HepG2 (cell line): ENCODE results near the gene PGAP3. TPM values are rescaled to one million over a fixed set of nuclear protein-coding genes. Genes with fewer than 3 reads are reported as not detected.

Source experiments
- CCAR2 ChIP-seq: fragments of 200-400 bp; formaldehyde crosslinking; optimal IDR thresholded peaks from 2 replicates; pipeline ENCODE3; 2018; ENCODE audit warnings: low read depth, mild to moderate bottlenecking, low read length, moderate library complexity
- DPF2 ChIP-seq: sonication (generic); formaldehyde crosslinking; IDR thresholded peaks from 2 replicates; pipeline ENCODE4 v1.4.0; 2020; ENCODE audit warnings: mild to moderate bottlenecking, low read depth, missing genetic modification reagents, borderline replicate concordance
- JUN ChIP-seq: sonication (generic); formaldehyde crosslinking; IDR thresholded peaks from 2 replicates; pipeline ENCODE4 v1.4.0; 2020; ENCODE audit warnings: mild to moderate bottlenecking, missing genetic modification reagents
- KDM5B ChIP-seq: sonication (generic); formaldehyde crosslinking; IDR thresholded peaks from 2 replicates; pipeline ENCODE4 v1.4.0; 2020; ENCODE audit warnings: missing genetic modification reagents, mild to moderate bottlenecking, borderline replicate concordance
- NFIB ChIP-seq: sonication (generic); formaldehyde crosslinking; IDR thresholded peaks from 2 replicates; pipeline ENCODE4 v1.9.0; 2021; ENCODE audit warnings: missing genetic modification reagents, mild to moderate bottlenecking, borderline replicate concordance
- RBM39 ChIP-seq: fragments of 200-400 bp; formaldehyde crosslinking; IDR thresholded peaks from one replicate; pipeline ENCODE4 v1.6.1; 2018; ENCODE audit warnings: antibody characterized with exemption, mild to moderate bottlenecking, low read depth, low read length; ENCODE audit not compliant: poor library complexity, severe bottlenecking
- TRIM24 ChIP-seq: sonication (generic); formaldehyde crosslinking; IDR thresholded peaks from 2 replicates; pipeline ENCODE4 v1.8.0; 2022; ENCODE audit warnings: mild to moderate bottlenecking, missing genetic modification reagents
- ZNF432 ChIP-seq: sonication (generic); formaldehyde crosslinking; IDR thresholded peaks from 2 replicates; pipeline ENCODE4 v1.5.0; 2020; ENCODE audit warnings: missing genetic modification reagents, mild to moderate bottlenecking, borderline replicate concordance
- ZNF766 ChIP-seq: sonication (generic); formaldehyde crosslinking; IDR thresholded peaks from 2 replicates; pipeline ENCODE4 v1.5.0; 2020; ENCODE audit warnings: missing genetic modification reagents, borderline replicate concordance
- ZNF800 ChIP-seq: sonication (generic); formaldehyde crosslinking; IDR thresholded peaks from 2 replicates; pipeline ENCODE4 v1.4.0; 2020; ENCODE audit warnings: missing genetic modification reagents
- polyA plus RNA-seq, 8 experiments: library from polyadenylated mRNA; depleted of rRNA in 3 of 8; stranded (reverse) in 7 of 8; unstranded in 1 of 8; fragments of >200 nt; fragmentation: Illumina TruSeq in 4 of 8; extraction: Trizol in 4 of 8; gene quantifications; 2 replicates each; pipeline versions ENCODE4 v1.2.1 to v1.2.3, GENCODE V29; 2011 to 2016; ENCODE audit warnings: low read depth in 4 of 8, missing spikeins in 1 of 8, mixed read lengths in 1 of 8; ENCODE audit not compliant: insufficient read depth in 1 of 8
- total RNA-seq, 5 experiments: library from RNA; depleted of rRNA; stranded (reverse); fragments of >200 nt; fragmentation: Illumina TruSeq; extraction: Trizol; gene quantifications; 2 replicates each; pipeline ENCODE4 v1.2.3, GENCODE V29; 2016; ENCODE audit warnings: low read depth in 1 of 5
- TF ChIP-seq, protein P1 (sequence below), 2 experiments: IDR thresholded peaks; 2 replicates each; pipeline ENCODE4 v1.6.1; 2011 to 2012; ENCODE audit warnings: low read length in 2 of 2, borderline replicate concordance in 1 of 2, low read depth in 1 of 2, mild to moderate bottlenecking in 1 of 2, moderate library complexity in 1 of 2
- TF ChIP-seq, protein P2 (sequence below): sonication (generic); formaldehyde crosslinking; IDR thresholded peaks from 2 replicates; pipeline ENCODE4 v1.8.0; 2022; ENCODE audit warnings: missing genetic modification reagents, mild to moderate bottlenecking, moderate library complexity, borderline replicate concordance
- TF ChIP-seq, protein P3 (sequence below): sonication (generic); formaldehyde crosslinking; IDR thresholded peaks from 2 replicates; pipeline ENCODE4 v1.4.0; 2020; ENCODE audit warnings: low read depth, mild to moderate bottlenecking, missing genetic modification reagents
- TF ChIP-seq, protein P4 (sequence below): sonication (generic); formaldehyde crosslinking; IDR thresholded peaks from 2 replicates; pipeline ENCODE4 v1.4.0; 2020; ENCODE audit warnings: mild to moderate bottlenecking, low read depth, missing genetic modification reagents
- TF ChIP-seq, protein P5 (sequence below): sonication (generic); formaldehyde crosslinking; IDR thresholded peaks from 2 replicates; pipeline ENCODE4 v1.4.0; 2020; ENCODE audit warnings: missing genetic modification reagents

Gene PGAP3
- total and polyA plus RNA-seq, 2 of the 13 experiments (the other 11 are each of a cell fraction or from before 2014, with no cell fraction given), result 11.9 to 14.6 TPM

DNA sequence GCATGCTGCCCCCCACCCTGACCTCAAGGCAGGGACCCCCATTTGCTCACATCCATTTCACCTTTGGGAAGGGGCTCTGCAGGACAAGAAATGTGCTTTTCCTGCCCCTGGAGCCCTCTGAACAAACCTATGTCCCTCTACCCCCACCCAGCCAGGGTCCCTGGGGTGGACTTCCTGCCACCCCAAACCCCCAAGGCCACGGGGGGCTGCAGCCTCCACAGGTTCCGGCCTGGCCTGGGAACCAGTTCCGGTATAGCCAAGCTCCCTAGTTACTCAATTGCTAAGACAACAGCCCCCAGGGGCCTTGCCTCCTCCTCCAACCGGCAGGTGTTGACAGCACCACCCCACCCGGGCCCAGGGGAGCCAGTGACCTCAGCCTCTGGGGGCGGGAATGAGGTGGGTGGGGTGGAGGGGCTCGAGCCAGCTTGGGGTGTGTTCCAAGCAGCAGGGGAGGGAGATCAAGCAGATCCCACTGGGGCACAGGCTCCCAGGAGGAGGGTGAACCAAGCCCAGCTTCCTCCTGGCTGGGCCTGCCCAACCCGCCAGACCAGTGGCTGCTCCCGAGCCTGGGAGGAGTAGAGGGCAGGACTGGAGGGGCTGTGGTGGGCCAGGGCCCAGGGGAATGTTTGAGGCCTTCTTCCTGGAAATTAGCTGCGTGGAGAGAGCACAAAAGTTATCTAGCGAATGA lies 13.0 kb downstream of the PGAP3 start (continued):
- TF ChIP-seq, protein P1, sequence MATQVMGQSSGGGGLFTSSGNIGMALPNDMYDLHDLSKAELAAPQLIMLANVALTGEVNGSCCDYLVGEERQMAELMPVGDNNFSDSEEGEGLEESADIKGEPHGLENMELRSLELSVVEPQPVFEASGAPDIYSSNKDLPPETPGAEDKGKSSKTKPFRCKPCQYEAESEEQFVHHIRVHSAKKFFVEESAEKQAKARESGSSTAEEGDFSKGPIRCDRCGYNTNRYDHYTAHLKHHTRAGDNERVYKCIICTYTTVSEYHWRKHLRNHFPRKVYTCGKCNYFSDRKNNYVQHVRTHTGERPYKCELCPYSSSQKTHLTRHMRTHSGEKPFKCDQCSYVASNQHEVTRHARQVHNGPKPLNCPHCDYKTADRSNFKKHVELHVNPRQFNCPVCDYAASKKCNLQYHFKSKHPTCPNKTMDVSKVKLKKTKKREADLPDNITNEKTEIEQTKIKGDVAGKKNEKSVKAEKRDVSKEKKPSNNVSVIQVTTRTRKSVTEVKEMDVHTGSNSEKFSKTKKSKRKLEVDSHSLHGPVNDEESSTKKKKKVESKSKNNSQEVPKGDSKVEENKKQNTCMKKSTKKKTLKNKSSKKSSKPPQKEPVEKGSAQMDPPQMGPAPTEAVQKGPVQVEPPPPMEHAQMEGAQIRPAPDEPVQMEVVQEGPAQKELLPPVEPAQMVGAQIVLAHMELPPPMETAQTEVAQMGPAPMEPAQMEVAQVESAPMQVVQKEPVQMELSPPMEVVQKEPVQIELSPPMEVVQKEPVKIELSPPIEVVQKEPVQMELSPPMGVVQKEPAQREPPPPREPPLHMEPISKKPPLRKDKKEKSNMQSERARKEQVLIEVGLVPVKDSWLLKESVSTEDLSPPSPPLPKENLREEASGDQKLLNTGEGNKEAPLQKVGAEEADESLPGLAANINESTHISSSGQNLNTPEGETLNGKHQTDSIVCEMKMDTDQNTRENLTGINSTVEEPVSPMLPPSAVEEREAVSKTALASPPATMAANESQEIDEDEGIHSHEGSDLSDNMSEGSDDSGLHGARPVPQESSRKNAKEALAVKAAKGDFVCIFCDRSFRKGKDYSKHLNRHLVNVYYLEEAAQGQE (IDR thresholded peaks at IDR 0.05; ENCODE audit: borderline replicate concordance in 1 of 2, low read depth in 1 of 2, low read length in 2 of 2), result no peak
- TF ChIP-seq ZNF800, result no peak
- TF ChIP-seq, protein P2, sequence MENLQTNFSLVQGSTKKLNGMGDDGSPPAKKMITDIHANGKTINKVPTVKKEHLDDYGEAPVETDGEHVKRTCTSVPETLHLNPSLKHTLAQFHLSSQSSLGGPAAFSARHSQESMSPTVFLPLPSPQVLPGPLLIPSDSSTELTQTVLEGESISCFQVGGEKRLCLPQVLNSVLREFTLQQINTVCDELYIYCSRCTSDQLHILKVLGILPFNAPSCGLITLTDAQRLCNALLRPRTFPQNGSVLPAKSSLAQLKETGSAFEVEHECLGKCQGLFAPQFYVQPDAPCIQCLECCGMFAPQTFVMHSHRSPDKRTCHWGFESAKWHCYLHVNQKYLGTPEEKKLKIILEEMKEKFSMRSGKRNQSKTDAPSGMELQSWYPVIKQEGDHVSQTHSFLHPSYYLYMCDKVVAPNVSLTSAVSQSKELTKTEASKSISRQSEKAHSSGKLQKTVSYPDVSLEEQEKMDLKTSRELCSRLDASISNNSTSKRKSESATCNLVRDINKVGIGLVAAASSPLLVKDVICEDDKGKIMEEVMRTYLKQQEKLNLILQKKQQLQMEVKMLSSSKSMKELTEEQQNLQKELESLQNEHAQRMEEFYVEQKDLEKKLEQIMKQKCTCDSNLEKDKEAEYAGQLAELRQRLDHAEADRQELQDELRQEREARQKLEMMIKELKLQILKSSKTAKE (CRISPR knock-in tag), result no peak
- no peak for TF ChIP-seq NFIB
- TF ChIP-seq ZNF432, result no peak
- no peak for TF ChIP-seq JUN (CRISPR knock-in tag)
- TF ChIP-seq ZNF766 (CRISPR knock-in tag), result no peak
- TF ChIP-seq KDM5B (CRISPR knock-in tag), result no peak; the same call in 1 of the 2 replicates
- no peak for TF ChIP-seq RBM39
- no peak for TF ChIP-seq CCAR2
- TF ChIP-seq TRIM24 (CRISPR knock-in tag), result no peak
- TF ChIP-seq, protein P3, sequence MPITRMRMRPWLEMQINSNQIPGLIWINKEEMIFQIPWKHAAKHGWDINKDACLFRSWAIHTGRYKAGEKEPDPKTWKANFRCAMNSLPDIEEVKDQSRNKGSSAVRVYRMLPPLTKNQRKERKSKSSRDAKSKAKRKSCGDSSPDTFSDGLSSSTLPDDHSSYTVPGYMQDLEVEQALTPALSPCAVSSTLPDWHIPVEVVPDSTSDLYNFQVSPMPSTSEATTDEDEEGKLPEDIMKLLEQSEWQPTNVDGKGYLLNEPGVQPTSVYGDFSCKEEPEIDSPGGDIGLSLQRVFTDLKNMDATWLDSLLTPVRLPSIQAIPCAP, result no peak
- TF ChIP-seq DPF2, result 0 out of 2 replicates have a peak, but pooled peaks have one; percentile 37
- TF ChIP-seq, protein P4, sequence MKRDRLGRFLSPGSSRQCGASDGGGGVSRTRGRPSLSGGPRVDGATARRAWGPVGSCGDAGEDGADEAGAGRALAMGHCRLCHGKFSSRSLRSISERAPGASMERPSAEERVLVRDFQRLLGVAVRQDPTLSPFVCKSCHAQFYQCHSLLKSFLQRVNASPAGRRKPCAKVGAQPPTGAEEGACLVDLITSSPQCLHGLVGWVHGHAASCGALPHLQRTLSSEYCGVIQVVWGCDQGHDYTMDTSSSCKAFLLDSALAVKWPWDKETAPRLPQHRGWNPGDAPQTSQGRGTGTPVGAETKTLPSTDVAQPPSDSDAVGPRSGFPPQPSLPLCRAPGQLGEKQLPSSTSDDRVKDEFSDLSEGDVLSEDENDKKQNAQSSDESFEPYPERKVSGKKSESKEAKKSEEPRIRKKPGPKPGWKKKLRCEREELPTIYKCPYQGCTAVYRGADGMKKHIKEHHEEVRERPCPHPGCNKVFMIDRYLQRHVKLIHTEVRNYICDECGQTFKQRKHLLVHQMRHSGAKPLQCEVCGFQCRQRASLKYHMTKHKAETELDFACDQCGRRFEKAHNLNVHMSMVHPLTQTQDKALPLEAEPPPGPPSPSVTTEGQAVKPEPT (CRISPR knock-in tag), result no peak
- TF ChIP-seq, protein P5, sequence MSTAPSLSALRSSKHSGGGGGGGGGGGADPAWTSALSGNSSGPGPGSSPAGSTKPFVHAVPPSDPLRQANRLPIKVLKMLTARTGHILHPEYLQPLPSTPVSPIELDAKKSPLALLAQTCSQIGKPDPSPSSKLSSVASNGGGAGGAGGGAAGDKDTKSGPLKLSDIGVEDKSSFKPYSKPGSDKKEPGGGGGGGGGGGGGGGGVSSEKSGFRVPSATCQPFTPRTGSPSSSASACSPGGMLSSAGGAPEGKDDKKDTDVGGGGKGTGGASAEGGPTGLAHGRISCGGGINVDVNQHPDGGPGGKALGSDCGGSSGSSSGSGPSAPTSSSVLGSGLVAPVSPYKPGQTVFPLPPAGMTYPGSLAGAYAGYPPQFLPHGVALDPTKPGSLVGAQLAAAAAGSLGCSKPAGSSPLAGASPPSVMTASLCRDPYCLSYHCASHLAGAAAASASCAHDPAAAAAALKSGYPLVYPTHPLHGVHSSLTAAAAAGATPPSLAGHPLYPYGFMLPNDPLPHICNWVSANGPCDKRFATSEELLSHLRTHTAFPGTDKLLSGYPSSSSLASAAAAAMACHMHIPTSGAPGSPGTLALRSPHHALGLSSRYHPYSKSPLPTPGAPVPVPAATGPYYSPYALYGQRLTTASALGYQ, result no peak
